Upper lobe of right lung (tissue), 1 donor: ENCODE results near the gene LPP. TPM values are rescaled to one million over a fixed set of nuclear protein-coding genes. Genes with fewer than 3 reads are reported as not detected.

ENCODE experiments used
- ATAC-seq: fragments of 200-7000 bp; cut with Tn5 transposase; one replicate; pipeline ENCODE4 v1.9.1; 2020; ENCODE audit warnings: mild to moderate bottlenecking, moderate library complexity
- DNase-seq: peaks from one replicate; pipeline ENCODE4 v3.0.0-alpha.2; 2020
- H3K27ac ChIP-seq: fragments of 200-600 bp; one replicate; pipeline ENCODE4 v1.8.0; 2022
- H3K27me3 ChIP-seq: fragments of 200-600 bp; one replicate; pipeline ENCODE4 v1.8.0; 2022; ENCODE audit warnings: mild to moderate bottlenecking
- H3K36me3 ChIP-seq: fragments of 200-600 bp; one replicate; pipeline ENCODE4 v1.8.0; 2022
- H3K4me1 ChIP-seq: fragments of 200-600 bp; one replicate; pipeline ENCODE4 v1.8.0; 2022
- H3K4me3 ChIP-seq: fragments of 200-600 bp; one replicate; pipeline ENCODE4 v1.8.0; 2022; ENCODE audit warnings: mild to moderate bottlenecking
- H3K9me3 ChIP-seq: fragments of 200-600 bp; one replicate; pipeline ENCODE4 v1.8.0; 2022
- intact Hi-C: fragments of 100-400 bp; cut with DNase I; formaldehyde crosslinking; loops from one replicate; pipeline ENCODE4 v1.11.0; 2022
- total RNA-seq: library from RNA; stranded (reverse); fragmentation: NEBNext Ultra II Directional; extraction: Animal tissue kit (Norgen Biotek cat#: 25700); gene quantifications from one replicate; pipeline ENCODE4 v1.2.1, GENCODE V29; 2021
- TF ChIP-seq, protein P1 (sequence below): fragments of 200-600 bp; IDR thresholded peaks from one replicate; pipeline ENCODE4 v1.8.0; 2022; ENCODE audit warnings: antibody characterized with exemption
- donor health status: DM: no; HTN: yes; CAD: no; lungs with severe emphysema.

Gene LPP
- total RNA-seq, 1 donor from 2014 or later, result 191 TPM

DNA sequence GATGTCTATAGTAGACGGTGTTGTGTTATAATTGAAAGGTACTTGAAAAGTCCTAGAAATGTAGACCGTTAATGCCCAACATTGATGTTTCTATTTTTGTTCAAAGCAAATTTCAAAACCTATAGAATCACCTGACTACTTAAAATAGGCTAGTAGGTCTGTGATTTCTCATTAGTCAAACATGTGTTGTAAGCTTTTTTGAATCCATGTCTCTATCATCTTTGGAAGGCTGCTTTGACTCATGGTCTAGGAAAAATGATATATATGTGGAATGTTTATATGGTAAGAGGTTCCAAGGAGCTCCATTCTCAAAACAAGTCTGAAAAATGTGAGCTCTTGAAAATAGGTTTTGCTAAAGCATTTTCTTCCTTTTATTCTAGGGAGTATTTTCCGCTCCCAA, 375.3 kb downstream of the LPP start:
- Histone ChIP-seq H3K27me3 (no peaks in the 10 kb centered on the region), H3K36me3 (no peaks in the 10 kb centered on the region), H3K27ac (no peak overlapping the region), H3K9me3 (no peaks in the 10 kb centered on the region), H3K4me3 (no peak overlapping the region), H3K4me1 (no peaks in the 10 kb centered on the region)
- DNase-seq (no peak), ATAC-seq (no peak)
- intact Hi-C loops, result no loop called here
- TF ChIP-seq, protein P1, sequence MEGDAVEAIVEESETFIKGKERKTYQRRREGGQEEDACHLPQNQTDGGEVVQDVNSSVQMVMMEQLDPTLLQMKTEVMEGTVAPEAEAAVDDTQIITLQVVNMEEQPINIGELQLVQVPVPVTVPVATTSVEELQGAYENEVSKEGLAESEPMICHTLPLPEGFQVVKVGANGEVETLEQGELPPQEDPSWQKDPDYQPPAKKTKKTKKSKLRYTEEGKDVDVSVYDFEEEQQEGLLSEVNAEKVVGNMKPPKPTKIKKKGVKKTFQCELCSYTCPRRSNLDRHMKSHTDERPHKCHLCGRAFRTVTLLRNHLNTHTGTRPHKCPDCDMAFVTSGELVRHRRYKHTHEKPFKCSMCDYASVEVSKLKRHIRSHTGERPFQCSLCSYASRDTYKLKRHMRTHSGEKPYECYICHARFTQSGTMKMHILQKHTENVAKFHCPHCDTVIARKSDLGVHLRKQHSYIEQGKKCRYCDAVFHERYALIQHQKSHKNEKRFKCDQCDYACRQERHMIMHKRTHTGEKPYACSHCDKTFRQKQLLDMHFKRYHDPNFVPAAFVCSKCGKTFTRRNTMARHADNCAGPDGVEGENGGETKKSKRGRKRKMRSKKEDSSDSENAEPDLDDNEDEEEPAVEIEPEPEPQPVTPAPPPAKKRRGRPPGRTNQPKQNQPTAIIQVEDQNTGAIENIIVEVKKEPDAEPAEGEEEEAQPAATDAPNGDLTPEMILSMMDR, result no peak

DNA sequence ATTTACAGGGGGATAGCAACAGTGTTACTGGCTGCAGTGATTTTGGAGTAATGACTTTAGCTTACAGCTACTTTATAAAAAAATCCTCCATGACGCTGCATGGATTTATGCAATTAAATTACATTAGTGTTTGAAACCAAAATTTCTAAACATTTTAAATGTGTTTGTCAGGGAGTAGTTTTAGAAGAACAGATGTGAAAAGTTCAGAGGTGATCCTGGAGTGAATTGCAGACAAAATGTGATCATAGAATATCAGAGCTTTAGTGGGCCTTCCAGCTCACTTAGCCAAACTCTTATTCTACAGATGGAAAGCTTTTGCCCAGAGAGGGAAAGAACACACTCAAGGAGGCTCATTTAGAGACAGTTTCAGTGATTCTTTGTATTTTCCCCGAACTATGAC, 376.3 kb downstream of the LPP start:
- intact Hi-C loops, result no loop called here
- Histone ChIP-seq H3K9me3 (no peaks in the 10 kb centered on the region), H3K27ac (no peak overlapping the region), H3K4me3 (no peak overlapping the region), H3K36me3 (no peaks in the 10 kb centered on the region), H3K27me3 (no peaks in the 10 kb centered on the region), H3K4me1 (no peaks in the 10 kb centered on the region)
- DNase-seq, result no peak
- no peak for ATAC-seq
- TF ChIP-seq, protein P1, result no peak

DNA sequence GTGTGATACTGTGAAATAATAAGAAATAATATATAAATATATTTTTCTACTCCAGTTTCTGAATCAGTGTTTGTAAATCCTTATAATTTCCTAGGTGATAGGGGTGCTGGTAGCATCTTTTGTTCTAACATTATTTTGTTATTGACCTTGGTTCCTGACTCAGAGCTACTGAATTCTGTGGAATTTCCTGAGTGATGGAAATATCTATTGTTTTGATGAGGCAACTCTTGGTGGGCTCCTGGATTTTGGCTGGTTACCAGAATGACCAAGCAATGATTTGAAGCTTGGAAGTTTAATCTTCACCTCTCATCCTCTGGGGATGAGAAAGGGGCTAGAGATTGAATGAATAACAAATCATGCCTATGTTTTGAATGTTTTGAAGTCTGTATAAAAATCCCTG, 377.3 kb downstream of the LPP start:
- Histone ChIP-seq H3K4me3 (no peak overlapping the region), H3K36me3 (no peaks in the 10 kb centered on the region), H3K9me3 (no peaks in the 10 kb centered on the region), H3K27me3 (no peaks in the 10 kb centered on the region), H3K4me1 (no peaks in the 10 kb centered on the region), H3K27ac (no peak overlapping the region)
- no peak for ATAC-seq
- DNase-seq, result no peak
- TF ChIP-seq, protein P1, result no peak
- intact Hi-C loops, result no loop called here

DNA sequence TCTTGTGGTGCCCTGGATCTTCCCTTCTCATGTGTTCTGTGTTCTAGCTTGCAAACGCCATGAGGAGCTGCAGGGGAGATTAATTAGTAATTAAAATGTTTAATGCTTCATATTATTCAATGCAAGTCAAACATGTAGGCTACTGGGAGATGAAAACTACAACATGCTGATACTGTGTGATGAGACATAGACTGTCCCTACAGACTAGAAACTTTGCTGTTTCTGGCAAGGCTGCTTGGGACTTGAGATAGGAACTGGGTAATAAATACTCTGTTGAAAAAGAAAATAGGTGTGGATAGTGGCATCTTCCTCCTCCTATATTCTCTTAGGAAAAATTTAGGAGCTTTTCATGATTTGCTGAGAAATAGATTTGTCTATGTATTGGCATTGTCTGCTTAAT, 379.2 kb downstream of the LPP start:
- H3K36me3 ChIP-seq, result no peaks in the 10 kb centered on the region
- H3K4me1 ChIP-seq, result no peaks in the 10 kb centered on the region
- DNase-seq (no peak), ATAC-seq (no peak)
- TF ChIP-seq, protein P1, result no peak
- no peak overlapping the region for H3K27ac ChIP-seq
- H3K27me3 ChIP-seq, result no peaks in the 10 kb centered on the region
- intact Hi-C loops, result no loop called here
- H3K4me3 ChIP-seq, result no peak overlapping the region
- H3K9me3 ChIP-seq, result no peaks in the 10 kb centered on the region

DNA sequence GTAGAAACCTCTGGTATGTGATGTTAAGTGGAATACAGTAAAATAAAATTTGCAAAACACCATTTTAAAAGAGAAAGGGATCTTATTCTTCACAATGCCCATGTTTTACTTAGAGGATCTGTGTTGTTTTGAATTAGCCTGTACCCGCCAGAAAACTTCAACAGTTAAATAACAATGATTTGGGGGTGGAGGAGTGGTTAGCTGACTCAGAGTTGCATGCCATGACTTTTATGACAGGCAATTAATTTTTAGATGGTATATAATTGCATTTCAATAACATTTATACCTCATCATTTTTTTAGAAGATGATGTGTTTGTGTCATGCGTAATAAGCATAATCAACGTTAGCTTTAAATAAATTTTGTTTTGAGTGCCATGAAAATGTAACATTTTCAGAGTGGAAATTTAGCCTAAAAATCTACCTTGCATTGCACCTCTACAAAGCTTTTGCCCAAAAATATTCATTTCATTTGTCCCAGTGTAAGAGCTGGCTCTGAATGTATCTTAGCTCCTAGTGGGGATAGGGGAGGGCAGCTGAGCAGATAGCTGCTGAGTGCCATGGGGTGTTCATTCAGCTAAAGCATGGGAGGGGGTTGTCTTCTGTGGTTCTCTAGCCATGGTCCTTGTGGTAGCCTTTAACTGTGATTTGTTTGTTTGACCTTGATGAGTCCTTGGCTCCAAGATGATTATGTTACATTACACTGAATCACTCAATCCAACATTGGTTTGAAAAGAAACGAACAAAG, 379.8 kb downstream of the LPP start:
- DNase-seq, result no peak
- TF ChIP-seq, protein P1, result no peak
- Histone ChIP-seq H3K36me3 (no peaks in the 10 kb centered on the region), H3K27ac (no peak overlapping the region), H3K9me3 (no peaks in the 10 kb centered on the region), H3K27me3 (no peaks in the 10 kb centered on the region), H3K4me1 (no peaks in the 10 kb centered on the region), H3K4me3 (no peak overlapping the region)
- ATAC-seq, result no peak
- intact Hi-C loops, result no loop called here

DNA sequence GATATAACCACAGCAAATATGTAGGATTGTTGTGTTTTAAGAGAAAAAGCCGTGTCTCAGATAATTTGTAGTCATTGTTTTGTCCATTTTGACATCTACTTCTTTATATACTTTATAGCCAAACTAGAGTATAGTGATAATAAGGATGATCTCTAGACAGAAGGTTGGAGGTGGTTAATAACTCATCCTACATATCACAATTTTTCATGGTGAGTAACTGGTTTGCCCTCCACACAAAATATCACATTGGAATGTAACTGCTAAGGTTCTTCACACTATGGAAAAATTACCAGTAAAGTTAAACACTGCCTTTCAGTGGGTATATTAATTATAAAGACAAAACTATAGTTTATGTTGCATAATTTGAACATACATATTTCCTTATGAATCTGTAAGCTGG, 380.7 kb downstream of the LPP start:
- no peaks in the 10 kb centered on the region for H3K27me3 ChIP-seq
- ATAC-seq (no peak), DNase-seq (no peak)
- H3K4me1 ChIP-seq, result no peaks in the 10 kb centered on the region
- no peak overlapping the region for H3K4me3 ChIP-seq
- TF ChIP-seq, protein P1, result no peak
- H3K36me3 ChIP-seq, result no peaks in the 10 kb centered on the region
- intact Hi-C loops, result no loop called here
- no peaks in the 10 kb centered on the region for H3K9me3 ChIP-seq
- no peak overlapping the region for H3K27ac ChIP-seq
